ENCODE measurements around the gene YARS2.
A peak's percentile ranks its signal among the peaks of the same experiment; 100 is the strongest.

Gene YARS2

DNA sequence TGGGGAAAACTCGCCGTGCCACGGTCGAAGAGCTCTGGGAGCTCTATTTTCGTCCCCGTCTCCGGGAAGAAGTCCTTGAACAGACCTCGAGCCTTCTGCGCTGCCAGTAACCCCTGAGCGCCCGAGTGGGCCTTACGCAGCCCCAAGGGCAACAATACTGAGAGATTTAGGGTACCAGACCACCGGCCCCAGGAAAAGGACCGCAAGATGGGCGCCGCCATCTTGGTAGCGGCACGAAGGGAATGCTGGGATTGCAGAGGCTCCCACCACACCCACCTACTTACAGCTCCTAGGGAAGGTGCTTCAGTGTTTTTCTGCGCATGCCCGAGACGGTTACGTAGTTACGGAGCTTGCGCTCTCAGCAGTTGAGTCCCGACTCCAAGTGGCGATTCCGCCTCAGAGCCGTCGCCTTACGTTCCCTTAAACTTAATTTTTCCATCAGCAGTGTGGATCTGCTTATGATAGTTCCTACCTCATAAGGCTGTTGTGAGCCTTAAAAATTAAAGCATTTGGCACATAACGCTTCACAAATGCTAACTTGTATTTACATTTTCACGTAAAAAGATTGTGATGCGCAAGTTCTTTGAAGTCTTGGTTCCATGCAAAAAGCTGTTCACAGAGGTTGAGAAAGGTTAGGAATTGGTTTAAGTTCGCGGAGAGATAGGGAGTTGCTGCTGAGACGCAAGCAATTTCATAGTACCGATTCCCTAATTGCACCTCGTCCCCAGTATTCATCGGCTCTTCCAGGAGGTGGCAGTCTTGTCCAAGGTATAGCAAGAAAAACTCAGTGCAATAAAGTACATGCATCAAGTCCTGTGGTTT is at the start of gene YARS2:
Gene YARS2, minus strand, starts transcription at position 244 of the 822 bp plus-strand sequence. Its CDS starts 23 bp downstream, at position 221.
- DNase-seq: peak; percentile 86 to 92

DNA sequence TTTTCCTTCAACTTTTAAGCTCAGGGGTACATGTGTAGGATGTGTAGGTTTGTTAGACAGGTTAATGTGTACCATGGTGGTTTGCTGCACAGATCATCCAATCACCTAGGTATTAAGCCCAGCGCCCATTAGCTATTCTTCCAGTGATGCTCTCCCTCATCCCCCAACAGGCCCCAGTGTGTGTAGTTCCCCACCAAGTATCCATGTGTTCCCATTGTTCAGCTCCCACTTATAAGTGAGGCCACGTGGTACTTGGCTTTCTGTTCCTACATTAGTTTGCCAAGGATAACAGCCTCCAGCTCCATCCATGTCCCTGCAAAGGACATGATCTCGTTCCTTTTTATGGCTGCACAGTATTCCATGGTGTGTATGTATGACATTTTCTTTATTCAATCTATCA is 48.6 kb upstream of the YARS2 start:
- DNase-seq: no peak

DNA sequence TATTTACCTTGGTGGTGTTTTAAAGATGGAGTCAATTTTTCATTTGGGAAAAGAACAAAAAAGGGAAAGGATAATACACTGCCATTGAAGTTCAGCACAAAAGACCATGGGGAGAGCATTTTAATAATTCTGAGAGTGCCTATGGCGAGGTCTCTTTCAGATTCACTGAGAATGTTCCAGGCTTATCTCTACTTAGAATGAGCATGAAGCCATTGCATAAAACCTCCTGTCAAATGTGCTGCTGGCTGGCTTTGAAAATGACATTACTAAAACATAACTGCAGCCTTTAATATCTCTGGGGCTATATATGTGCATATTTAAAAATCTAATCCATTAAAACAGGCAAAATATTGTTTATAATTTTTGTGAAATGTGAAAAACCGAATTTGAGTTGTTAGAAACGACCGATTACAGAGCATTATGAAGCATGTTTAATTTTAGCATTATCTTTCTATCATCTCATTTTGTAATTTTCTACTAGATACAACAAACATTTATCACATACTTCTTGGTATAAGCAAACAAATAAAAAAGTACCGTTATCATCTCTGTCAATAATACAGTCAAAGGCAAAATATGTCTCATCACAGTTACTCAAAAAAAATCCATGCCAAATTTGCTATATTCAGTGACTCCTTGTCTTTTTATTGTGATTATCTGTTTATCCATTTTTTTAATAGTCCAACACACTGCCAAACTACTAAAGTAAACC is 45.7 kb upstream of the YARS2 start:
- no peak for DNase-seq

DNA sequence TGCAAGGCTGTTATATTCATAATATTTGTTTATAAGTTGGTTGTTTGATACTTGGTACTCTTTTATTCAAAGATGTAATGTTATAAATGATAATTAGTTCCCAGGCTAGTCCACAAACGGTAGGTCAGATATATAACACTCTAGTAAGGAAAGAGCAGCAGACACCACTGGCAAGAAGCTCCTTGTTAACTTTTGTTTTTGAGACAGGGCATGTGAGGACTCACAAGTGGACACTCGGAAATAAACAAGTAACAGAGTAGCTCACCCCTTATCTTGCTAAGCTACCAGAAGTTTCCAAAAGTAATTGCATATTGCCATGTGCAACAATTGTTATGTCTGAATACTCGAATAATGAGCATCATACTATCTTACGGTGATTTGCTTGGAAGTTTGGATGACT is 38.6 kb upstream of the YARS2 start:
- no peak for DNase-seq

DNA sequence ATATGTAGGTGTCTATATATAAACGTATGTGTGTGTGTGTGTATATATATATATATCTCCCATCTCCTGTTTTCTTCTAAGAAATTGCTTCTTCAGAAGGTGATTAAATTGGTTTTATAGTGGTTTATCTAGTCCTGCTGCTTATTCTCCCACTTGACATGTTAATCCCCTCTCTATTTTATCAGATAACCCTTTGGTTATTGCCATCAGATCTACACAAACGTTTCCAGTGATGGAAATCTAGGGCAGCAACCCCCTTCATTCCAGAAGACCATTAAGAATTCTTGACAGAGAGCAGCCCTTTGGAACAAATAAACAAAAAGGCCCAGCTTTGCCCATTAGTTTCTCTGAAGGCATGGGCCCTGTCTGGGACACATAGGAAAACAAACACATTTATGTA is 34.2 kb upstream of the YARS2 start:
- DNase-seq: no peak

DNA sequence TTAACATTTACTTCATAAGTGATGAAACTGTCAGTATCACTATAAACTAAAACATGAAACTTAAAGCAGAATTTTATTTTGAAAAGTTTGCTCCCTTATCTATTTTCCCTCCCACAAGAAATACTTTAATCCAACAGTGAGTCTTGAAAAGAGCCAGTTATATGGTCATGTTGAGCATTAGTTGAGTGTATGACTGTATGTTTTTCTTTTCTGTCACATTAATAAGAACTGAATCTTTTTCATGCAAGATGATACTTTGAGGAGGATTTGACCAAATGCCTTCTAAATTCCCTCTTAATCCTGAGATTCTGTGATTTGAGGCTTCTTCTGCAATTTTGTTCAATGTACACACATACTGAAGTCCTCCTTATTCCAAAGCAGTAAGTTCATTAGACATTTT is 33.7 kb upstream of the YARS2 start:
- no peak for DNase-seq

DNA sequence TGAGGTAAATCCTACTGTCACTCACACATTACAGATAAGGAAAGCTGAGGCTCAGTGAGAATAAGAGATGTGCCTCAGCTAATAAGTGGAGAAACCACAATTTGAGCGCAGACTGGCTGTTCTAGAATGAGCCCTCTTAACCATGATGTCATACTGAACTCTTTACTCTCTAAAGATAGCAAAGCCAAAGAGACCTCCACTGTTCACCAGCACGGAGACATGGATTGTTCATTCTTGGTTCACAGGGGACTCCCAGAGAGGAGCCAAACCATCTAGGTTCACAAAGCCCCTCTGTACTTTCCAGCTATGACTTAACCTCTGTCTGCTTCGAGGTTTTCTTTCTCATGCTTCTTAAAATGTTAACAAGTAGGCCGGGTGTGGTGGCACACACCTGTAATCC is 32.7 kb upstream of the YARS2 start:
- no peak for DNase-seq

DNA sequence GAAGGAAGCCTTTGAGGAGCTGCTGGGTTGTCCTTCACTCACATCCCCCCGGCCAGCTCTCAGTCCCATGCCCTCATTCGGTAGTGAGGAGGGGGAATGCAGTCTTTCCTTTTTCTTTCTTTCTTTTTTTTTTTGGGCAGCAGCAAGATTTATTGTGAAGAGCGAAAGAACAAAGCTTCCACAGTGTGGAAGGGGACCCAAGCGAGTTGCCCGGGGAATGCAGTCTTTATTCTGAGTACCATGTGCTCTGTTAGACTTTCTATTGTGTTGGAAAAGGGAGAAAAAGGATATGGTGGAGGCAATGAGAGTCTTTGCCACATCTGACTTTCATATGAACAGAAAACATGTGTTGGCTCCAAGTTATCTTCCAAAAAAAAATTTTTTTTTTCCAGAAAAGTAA is 29.9 kb upstream of the YARS2 start:
- no peak for DNase-seq

DNA sequence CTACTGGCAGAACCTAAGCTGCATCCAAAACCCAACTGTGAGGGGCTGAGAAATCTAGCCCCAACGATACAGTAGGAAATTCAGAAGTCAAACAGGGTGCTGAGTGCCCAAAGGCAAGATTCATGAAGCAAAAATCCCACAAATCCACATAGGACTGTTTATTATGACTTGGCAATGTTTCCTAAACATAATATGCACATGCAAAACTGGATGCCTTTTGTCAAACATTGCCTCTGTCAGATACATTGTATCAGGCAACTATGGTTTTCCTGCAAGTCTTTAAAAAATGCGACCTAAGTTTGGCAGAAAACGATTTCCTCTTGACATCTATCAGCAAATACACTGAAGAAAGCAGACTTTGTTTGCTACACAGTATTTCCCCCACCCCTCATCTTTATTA is 27.3 kb upstream of the YARS2 start:
- no peak for DNase-seq

DNA sequence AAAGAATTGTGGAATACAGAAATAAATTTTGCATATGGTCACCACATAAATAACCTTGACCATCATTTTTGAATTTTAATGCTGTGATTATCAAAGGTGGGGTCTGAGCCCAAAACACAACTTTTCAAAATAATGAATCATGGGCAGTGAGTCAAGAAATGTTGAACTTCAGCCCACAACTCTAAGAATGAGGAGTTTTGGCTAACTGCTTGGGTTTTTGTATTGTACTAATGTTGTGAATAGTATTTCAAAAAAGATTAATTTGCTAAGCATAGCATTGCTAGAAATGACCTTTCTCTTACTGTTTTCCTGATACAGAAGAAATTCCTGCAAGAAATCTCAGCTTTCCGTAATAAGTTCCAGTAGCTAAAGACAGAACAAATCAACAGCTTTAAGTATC is 24.4 kb upstream of the YARS2 start:
- no peak for DNase-seq

DNA sequence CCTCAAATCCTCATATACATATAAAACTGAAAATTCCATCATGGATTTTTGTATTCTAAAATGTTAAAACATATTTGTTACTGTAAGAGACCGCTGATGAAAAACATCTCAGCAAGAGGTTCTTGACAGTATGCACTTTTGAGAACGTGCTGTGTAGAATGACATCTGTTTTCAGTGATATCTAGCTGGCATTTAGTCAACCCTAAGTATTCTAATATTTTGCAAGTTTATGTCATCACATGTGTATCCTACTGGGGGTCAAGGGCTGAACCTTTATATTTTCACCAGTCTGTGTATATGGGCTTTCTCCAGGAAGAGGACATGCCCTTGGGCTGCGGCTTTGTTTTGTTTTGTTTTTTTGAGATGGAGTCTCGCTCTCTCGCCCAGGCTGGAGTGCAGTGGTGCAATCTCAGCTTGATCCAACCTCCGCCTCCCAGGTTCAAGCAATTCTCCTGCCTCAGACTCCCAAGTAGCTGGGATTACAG is 22.0 kb upstream of the YARS2 start:
- DNase-seq: no peak

DNA sequence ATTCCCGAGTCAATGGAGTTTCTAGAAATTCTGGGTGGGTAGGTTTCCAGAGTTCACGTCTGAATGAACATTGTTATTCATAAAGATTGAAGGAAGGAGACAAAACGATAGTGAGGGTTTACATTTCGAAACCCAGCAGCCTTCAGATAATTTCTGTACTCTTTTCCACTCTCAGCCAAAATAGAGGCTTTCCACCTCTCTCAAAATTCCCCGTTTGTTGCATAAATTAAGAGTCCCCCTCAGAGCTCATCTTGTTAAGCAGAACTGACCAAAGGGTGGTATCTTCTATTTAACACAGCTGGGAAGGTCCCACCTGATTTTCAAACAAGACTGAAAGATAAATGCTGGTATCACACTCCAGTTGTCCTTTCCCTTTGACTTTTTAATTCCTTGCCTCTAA is 21.5 kb upstream of the YARS2 start:
- DNase-seq: no peak

DNA sequence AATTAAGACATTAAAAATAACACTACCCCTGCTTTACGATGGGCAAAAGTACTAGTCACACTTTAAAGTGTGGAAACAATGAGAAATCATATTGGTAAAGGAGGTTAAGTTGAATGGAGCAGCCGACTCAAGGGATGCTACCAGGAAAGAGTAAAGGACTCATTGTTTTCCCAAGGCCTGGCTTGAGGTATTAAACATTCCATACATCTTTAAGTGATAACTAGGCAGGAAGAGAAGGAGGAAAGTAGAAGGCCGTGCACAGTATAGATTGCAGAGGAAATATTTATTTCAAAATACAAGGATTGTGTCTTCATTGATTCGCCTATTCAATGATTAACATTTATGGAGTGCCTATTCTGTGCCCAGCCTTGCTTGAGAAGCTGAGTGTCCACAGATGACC is 20.6 kb upstream of the YARS2 start:
- DNase-seq: no peak

DNA sequence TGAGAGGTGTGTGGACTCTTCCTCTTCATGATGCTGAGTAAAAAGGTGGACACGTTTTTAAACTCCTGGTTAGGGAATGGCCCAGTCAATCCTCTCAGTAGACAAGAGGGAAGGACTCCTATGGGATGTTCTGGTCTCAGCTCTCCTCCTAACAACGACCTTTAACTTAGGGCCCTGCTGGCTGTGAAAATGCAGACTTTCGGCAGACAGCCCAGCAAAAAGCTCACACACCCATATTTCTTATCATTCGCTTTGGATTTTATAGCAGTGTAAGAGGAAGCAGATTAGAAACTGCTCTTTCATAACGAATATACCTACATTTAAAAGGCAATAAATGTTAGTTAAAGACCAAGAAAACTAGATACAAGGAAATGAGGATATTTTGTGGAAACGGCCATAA is 18.0 kb upstream of the YARS2 start:
- DNase-seq: no peak

DNA sequence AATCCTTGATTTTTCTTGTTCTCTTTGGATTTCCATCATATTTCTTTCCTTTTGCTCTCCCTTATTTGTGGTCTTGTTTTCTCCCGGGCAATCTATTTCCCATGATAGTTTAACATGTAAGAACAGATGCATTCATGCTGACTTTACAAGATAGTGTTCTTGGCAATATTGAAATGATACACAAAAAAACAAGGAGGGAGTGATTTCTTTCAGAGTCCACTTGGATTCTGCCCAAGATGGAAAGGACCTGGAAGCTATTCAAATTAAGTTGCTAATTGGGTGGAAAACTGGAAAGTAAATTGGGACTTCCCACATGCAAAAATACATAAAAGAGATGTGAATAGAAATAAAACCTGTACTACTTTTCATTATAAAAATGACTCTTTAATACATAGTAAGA is 14.4 kb upstream of the YARS2 start:
- DNase-seq: no peak

DNA sequence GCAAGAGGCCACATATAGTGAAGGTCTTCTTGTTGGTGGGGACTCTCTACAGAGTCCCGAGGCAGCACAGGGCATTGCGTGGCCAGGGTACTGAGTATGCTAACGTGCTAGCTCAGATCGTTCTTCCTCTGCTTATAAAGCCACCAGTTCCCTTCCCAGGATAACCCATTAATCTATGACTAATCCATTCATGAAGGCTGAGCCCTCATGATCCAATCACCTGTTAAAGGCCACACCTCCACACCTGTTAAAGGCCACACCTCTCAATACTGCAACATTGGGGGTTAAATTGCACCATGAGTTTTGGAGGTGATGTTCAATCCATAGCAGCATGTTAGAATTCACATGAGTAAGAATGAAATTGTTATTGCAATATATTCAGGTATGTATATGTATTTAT is 12.8 kb upstream of the YARS2 start:
- no peak for DNase-seq

DNA sequence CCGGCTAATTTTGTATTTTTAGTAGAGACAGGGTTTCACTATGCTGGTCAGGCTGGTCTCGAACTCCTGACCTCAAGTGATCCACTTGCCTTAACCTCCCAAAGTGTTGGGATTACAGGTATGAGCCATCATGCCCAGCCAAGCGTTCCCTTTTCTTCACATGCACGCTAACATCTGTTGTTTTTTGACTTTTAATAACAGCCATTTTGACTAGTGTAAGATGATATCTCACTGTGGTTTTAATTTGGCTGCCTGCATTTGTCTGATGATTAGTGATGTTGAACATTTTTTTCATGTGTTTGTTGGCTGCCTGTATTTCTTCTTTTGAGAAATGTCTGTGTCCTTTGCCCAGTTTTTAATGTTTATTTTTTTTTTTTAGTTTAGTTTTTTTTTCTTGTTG is 10.2 kb upstream of the YARS2 start:
- DNase-seq: no peak

DNA sequence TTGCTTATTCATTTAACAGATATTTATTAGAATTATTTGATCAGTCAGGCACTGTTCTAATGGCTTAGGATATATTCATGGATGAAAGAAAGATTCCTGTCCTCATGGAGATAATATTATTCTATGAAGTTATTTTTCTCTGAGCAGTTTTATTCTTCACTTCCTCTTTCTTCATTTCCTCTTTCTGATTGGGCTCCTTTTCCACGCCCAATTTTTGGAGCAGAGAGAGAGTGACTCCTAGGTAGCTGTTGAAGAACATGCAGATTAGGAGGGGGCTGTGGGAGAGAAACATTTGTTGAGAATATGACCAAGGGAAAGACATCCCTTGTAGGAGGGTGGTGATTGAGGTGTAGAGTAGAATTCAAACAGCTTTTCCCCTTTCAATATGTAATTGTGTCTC is 6.0 kb upstream of the YARS2 start:
- DNase-seq: no peak

DNA sequence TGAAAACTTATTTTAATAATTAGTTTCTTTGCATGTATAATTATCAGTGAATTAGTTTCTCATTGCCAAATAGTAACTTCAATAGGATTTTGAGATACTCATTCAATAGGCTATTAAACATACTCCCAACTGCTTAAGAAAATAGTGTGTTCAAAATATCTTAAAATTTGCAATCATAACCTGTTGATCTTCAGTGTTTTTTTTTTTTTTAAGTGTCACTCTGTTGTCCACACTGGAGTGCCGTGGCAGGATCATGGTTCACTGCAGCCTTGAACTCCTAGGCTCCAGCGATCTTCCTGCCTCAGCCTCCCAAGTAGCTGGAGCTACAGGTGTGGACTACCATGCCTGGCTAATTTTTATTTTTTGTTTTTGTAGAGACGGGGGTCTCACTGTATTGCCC is 1.5 kb upstream of the YARS2 start:
- DNase-seq: no peak

DNA sequence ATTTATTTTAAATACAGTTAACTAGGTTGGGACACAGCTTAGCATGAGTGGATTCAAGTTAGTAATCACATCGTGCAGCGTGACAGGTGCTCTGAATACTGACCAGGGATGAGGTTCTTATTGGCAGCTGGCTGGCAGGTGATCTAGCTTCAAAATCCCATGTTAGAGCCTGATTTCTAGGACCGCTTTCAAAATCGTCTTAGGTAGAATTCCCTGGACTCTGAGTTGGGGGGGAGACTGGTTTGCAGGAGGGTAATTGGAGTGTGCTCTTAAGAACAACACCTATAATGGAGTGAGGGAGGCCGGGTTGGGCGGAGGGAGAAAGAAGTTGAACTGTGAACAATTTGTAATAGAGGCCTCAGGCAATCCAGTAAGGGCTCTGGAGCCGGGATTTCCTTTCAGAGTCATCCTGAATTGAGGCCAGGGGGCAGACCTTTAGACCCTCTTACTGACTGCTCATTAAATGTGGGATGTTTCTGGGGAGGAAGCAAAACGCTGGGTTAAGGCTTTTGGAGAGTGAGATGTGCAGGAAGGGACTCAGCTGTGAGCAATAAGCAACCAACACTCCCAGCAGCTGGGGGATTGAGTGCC is 874 bp upstream of the YARS2 start:
- DNase-seq: no peak

DNA sequence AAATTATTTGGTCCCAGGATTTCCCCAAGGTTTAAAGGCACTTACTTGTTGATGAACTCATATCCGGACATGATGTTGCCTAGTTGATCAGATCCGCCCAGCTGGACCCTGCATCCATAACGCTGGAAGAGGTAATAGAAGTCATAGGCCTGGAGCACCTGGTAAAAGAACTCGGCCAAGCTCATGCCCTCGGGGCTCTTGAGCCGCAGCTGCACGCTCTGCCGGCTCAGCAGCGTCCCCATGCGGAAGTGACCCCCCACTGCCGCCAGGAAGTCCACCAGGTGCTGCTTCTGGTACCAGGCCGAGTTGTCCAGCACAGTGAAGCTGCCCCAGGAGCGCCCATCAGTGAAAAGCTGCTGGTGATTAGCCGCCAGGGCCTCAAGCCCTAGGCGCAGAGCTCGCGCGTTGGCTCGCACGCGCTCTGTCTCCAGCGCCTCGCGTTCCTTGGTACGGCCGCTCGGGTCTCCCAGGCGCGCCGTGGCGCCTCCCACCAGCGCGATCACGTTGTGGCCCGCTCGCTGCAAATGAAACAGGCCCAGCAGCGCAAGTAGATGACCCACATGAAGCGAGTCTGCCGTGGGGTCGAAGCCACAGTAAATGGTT is 545 bp downstream of the YARS2 start:
- peak in 1 of 2 experiments; percentile 8 for DNase-seq

DNA sequence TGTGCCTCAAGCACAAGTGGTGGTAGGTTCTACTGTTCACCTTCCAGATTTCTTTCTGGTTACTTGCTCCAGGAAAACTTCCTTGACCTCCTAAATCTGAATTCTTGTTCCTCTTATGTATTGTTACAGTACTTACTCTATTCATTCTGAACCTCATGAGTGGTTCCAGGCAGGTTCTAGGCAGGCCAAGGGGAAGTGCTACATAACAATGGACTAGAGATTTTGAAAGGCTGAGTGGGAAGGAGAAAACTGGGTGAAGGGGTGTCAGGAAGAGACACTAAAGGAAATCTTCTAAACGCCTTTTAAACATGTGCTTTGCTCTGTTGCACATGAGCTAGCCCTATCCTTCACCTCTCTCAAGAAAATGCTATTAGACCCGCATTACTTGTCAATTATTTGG is 1.6 kb downstream of the YARS2 start:
- no peak for DNase-seq

DNA sequence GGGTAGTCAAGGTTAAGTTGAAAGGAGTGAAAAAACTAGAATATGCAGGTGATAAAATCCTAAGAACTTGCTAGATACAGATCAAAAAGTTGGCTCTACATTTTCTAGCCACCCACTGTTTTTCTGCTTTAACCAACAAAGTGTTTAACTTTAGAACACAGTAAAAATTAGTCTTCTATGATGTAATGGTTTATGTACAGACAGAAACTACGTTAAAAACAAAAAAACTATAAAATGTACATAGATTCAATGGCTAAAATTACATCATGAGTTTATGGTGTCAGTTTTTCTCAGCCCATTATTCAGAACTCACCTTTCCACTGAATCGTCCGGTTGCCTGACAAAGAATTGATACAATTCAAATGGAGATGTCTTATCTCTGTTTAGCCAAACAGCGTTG is 2.1 kb downstream of the YARS2 start:
- DNase-seq: no peak

DNA sequence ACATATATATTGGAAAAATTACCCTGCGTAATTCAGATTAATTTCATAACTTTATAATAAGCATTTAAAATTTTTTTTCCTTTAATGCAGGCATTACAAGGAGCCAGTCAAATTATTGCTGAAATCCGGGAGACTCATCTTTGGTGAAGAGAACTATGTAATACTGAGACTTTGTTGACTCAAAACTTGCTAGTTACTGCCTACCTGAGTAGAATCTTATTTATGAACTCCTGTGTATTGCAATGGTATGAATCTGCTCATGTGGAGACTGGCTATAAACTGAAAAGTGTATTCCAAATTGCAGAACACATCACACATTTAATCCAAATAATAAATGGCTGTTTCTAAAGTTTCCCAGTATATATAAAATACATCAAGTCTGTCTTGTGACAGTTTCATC is 12.4 kb downstream of the YARS2 start:
- DNase-seq: no peak
